Activated B cell treated with CpG ODN at 0.5 μM for 24 hours (primary cell): Measurements from ENCODE around the gene VGLL3. TPM values are rescaled to one million over a fixed set of nuclear protein-coding genes. Genes with fewer than 3 reads are reported as not detected.
"Not testable (repeated sequence)": the region's sequence is repeated elsewhere in the genome, so short reads cannot be mapped to it uniquely, and the experiment has no call there.

Source experiments
- ATAC-seq: fragments of 200-7000 bp; cut with Tn5 transposase; one replicate; pipeline ENCODE4 v1.10.0; 2021; ENCODE audit warnings: low read depth, mild to moderate bottlenecking, moderate library complexity
- CTCF ChIA-PET: fragments of 350-600 bp; sonication (Branson Sonifier 250); formaldehyde crosslinking; loops from one replicate; lab custom pipeline; 2021; ENCODE audit warnings: antibody characterized with exemption; lab: Charles Lee
- POLR2A ChIA-PET: fragments of 350-600 bp; sonication (Branson Sonifier 250); formaldehyde crosslinking; loops from one replicate; lab custom pipeline; 2021; ENCODE audit warnings: antibody characterized with exemption; lab: Charles Lee
- DNase-seq: peaks from one replicate; pipeline ENCODE4 v3.0.0; 2022
- H3K27ac Mint-ChIP-seq: one replicate; pipeline ENCODE4 v1.8.0; 2020; ENCODE audit warnings: mixed read lengths
- H3K27me3 Mint-ChIP-seq: one replicate; pipeline ENCODE4 v1.8.0; 2021; ENCODE audit warnings: mixed read lengths
- H3K36me3 Mint-ChIP-seq: one replicate; pipeline ENCODE4 v1.8.0; 2021; ENCODE audit warnings: low read depth, mixed read lengths
- H3K4me1 Mint-ChIP-seq: one replicate; pipeline ENCODE4 v1.8.0; 2021; ENCODE audit warnings: mixed read lengths
- H3K4me3 Mint-ChIP-seq: one replicate; pipeline ENCODE4 v1.8.0; 2020; ENCODE audit warnings: mild to moderate bottlenecking, mixed read lengths
- H3K9me3 Mint-ChIP-seq: one replicate; pipeline ENCODE4 v1.8.0; 2020; ENCODE audit warnings: mixed read lengths
- CTCF ChIP-seq: fragments of 200-600 bp; IDR thresholded peaks from one replicate; pipeline ENCODE4 v1.8.0; 2022; ENCODE audit warnings: antibody characterized with exemption, mild to moderate bottlenecking
- intact Hi-C: fragments of 100-400 bp; cut with micrococcal nuclease; formaldehyde crosslinking; loops from one replicate; pipeline ENCODE4 v1.15.1; 2024
- total RNA-seq: library from RNA; stranded (reverse); gene quantifications from 2 replicates; pipeline ENCODE4 v1.2.3, GENCODE V29; 2022

The VGLL3 gene
- total RNA-seq, 1 donor from 2014 or later, result not detected

- no peak overlapping the region for H3K27ac Mint-ChIP-seq
- H3K9me3 Mint-ChIP-seq, result no peaks in the 10 kb centered on the region
- H3K27me3 Mint-ChIP-seq, result peaks cover 13% of the 10 kb centered on the region
- H3K4me3 Mint-ChIP-seq, result no peak overlapping the region
- no peaks in the 10 kb centered on the region for H3K36me3 Mint-ChIP-seq
- intact Hi-C loops, result no loop called here
- CTCF ChIA-PET, result no interaction called here
- DNase-seq (no peak), ATAC-seq (no peak)
- no peak for TF ChIP-seq CTCF
- POLR2A ChIA-PET, result no interaction called here
- no peaks in the 10 kb centered on the region for H3K4me1 Mint-ChIP-seq
Measured at GRCh38 chr3:86985181-86985826, 5.6 kb downstream of the VGLL3 start.

- Mint-ChIP-seq H3K27ac (no peak overlapping the region), H3K27me3 (peaks cover 5% of the 10 kb centered on the region), H3K4me1 (no peaks in the 10 kb centered on the region), H3K9me3 (no peaks in the 10 kb centered on the region), H3K36me3 (no peaks in the 10 kb centered on the region), H3K4me3 (no peak overlapping the region)
- DNase-seq (no peak), ATAC-seq (no peak)
- POLR2A ChIA-PET, result no interaction called here
- CTCF ChIA-PET, result no interaction called here
- no peak for TF ChIP-seq CTCF
- intact Hi-C loops, result no loop called here
Measured at GRCh38 chr3:86984271-86984670, 6.7 kb downstream of the VGLL3 start.

GRCh38 chr3:86982883-86983282 is 8.1 kb downstream of the VGLL3 start:
- no peaks in the 10 kb centered on the region for H3K4me1 Mint-ChIP-seq
- peaks cover 2% of the 10 kb centered on the region for H3K27me3 Mint-ChIP-seq
- POLR2A ChIA-PET, result no interaction called here
- no peak overlapping the region for H3K27ac Mint-ChIP-seq
- CTCF ChIA-PET, result no interaction called here
- no peak for TF ChIP-seq CTCF
- no peaks in the 10 kb centered on the region for H3K9me3 Mint-ChIP-seq
- H3K36me3 Mint-ChIP-seq, result no peaks in the 10 kb centered on the region
- no peak overlapping the region for H3K4me3 Mint-ChIP-seq
- intact Hi-C loops, result no loop called here
- ATAC-seq (no peak), DNase-seq (no peak)

GRCh38 chr3:86978111-86978551 is 12.8 kb downstream of the VGLL3 start:
- Mint-ChIP-seq H3K36me3 (no peaks in the 10 kb centered on the region), H3K27me3 (no peaks in the 10 kb centered on the region), H3K9me3 (no peaks in the 10 kb centered on the region), H3K4me3 (no peak overlapping the region), H3K27ac (no peak overlapping the region), H3K4me1 (no peaks in the 10 kb centered on the region)
- intact Hi-C loops, result no loop called here
- TF ChIP-seq CTCF, result no peak
- ATAC-seq (no peak), DNase-seq (no peak)
- POLR2A ChIA-PET, result no interaction called here
- CTCF ChIA-PET, result no interaction called here

- Mint-ChIP-seq H3K9me3 (no peaks in the 10 kb centered on the region), H3K4me3 (no peak overlapping the region), H3K27ac (no peak overlapping the region), H3K4me1 (no peaks in the 10 kb centered on the region), H3K36me3 (no peaks in the 10 kb centered on the region), H3K27me3 (no peaks in the 10 kb centered on the region)
- ChIA-PET CTCF (no interaction called here), POLR2A (no interaction called here)
- no peak for ATAC-seq
- no peak for DNase-seq
- no peak for TF ChIP-seq CTCF
- intact Hi-C loops, result no loop called here
Measured at GRCh38 chr3:86976219-86976618, 14.7 kb downstream of the VGLL3 start.

- ATAC-seq, CTCF ChIA-PET, H3K36me3 Mint-ChIP-seq, H3K4me3 Mint-ChIP-seq, H3K9me3 Mint-ChIP-seq, H3K4me1 Mint-ChIP-seq, intact Hi-C loops, DNase-seq, H3K27me3 Mint-ChIP-seq, H3K27ac Mint-ChIP-seq, POLR2A ChIA-PET: not testable (repeated sequence)
Measured at GRCh38 chr3:86974177-86974576, 16.8 kb downstream of the VGLL3 start.
